Colon (tissue), 2 donors: Measurements from ENCODE around the gene WBP2.

ENCODE experiments used
- FAIRE-seq: peaks from 2 replicates; lab custom pipeline; 2012; peaks lifted over from hg19 to GRCh38; lab: Jason Lieb, UNC
- donor health status: control.
- donor health status: control.

WBP2 gene

GRCh38 chr17:75827308-75828075 is 27.6 kb downstream of the WBP2 start:
- no peak for FAIRE-seq

GRCh38 chr17:75826561-75827307 is 28.4 kb downstream of the WBP2 start:
- FAIRE-seq: no peak

- no peak for FAIRE-seq
These were observed 29.3 kb downstream of the WBP2 start for GRCh38 chr17:75825748-75826370.

GRCh38 chr17:75825149-75825552 is 30.0 kb downstream of the WBP2 start:
- no peak for FAIRE-seq

- no peak for FAIRE-seq
These were observed 30.5 kb downstream of the WBP2 start for GRCh38 chr17:75824666-75825065.

GRCh38 chr17:75824050-75824552 is 31.0 kb downstream of the WBP2 start:
- no peak for FAIRE-seq

- FAIRE-seq: no peak
These were observed 31.7 kb downstream of the WBP2 start for GRCh38 chr17:75823257-75824041.

GRCh38 chr17:75822800-75823166 is 32.4 kb downstream of the WBP2 start:
- FAIRE-seq: no peak

- no peak for FAIRE-seq
These were observed 32.9 kb downstream of the WBP2 start for GRCh38 chr17:75822119-75822799.

- no peak for FAIRE-seq
These were observed 33.6 kb downstream of the WBP2 start for GRCh38 chr17:75821552-75821951.

- FAIRE-seq: no peak
These were observed 34.7 kb downstream of the WBP2 start for GRCh38 chr17:75820094-75821080.

- FAIRE-seq: no peak
These were observed 35.5 kb downstream of the WBP2 start for GRCh38 chr17:75819678-75820077.

- no peak for FAIRE-seq
These were observed 36.0 kb downstream of the WBP2 start for GRCh38 chr17:75819116-75819515.

- no peak for FAIRE-seq
These were observed 36.7 kb downstream of the WBP2 start for GRCh38 chr17:75818326-75818885.

- FAIRE-seq: no peak
These were observed 37.6 kb downstream of the WBP2 start for GRCh38 chr17:75817571-75817970.

GRCh38 chr17:75816693-75817092 is 38.4 kb downstream of the WBP2 start:
- FAIRE-seq: no peak

GRCh38 chr17:75815399-75815798 is 39.7 kb downstream of the WBP2 start:
- no peak for FAIRE-seq

- FAIRE-seq: no peak
These were observed 40.2 kb downstream of the WBP2 start for GRCh38 chr17:75814900-75815373.

- FAIRE-seq: no peak
These were observed 41.1 kb downstream of the WBP2 start for GRCh38 chr17:75814021-75814395.
